Transverse colon (tissue), 4 donors: Measurements from ENCODE around the gene UNC13A. TPM values are rescaled to one million over a fixed set of nuclear protein-coding genes. Genes with fewer than 3 reads are reported as not detected.

ENCODE experiments used
- DNase-seq: peaks from one replicate; pipeline ENCODE4 v3.0.0-alpha.2; 2019
- H3K27ac ChIP-seq, 4 donors: fragments of 200-600 bp; sonication (generic); 2 replicates each; pipeline ENCODE4 v1.5.1; 2016 to 2018; ENCODE audit warnings: inconsistent platforms in 4 of 4
- H3K27me3 ChIP-seq: fragments of 200-600 bp; sonication (generic); 2 replicates; pipeline ENCODE4 v1.5.1; 2017; ENCODE audit warnings: inconsistent platforms
- H3K36me3 ChIP-seq, 4 donors: fragments of 200-600 bp; sonication (generic); 2 replicates each; pipeline ENCODE4 v1.5.1; 2017 to 2019; ENCODE audit warnings: inconsistent platforms in 4 of 4
- H3K4me1 ChIP-seq, 4 donors: fragments of 200-600 bp; sonication (generic); 2 replicates each; pipeline ENCODE4 v1.5.1; 2017 to 2020; ENCODE audit warnings: inconsistent platforms in 4 of 4
- H3K4me3 ChIP-seq, 4 donors: fragments of 200-600 bp; sonication (generic); 1 replicate in 1 of 4; 2 replicates in 3 of 4; pipeline versions ENCODE4 v1.5.1 to v1.6.1; 2017 to 2019; ENCODE audit warnings: inconsistent platforms in 4 of 4
- H3K9me3 ChIP-seq, 2 donors: fragments of 200-600 bp; sonication (generic); 2 replicates each; pipeline ENCODE4 v1.5.1; 2017 to 2019; ENCODE audit warnings: inconsistent platforms in 2 of 2
- EP300 ChIP-seq: sonication (generic); formaldehyde crosslinking; IDR thresholded peaks from one replicate; pipeline ENCODE4 v1.6.1; 2017; ENCODE audit warnings: antibody characterized with exemption, low read depth
- POLR2A ChIP-seq: fragments of 450-650 bp; IDR thresholded peaks from one replicate; pipeline ENCODE4 v1.6.1; 2016; ENCODE audit warnings: antibody characterized with exemption, mild to moderate bottlenecking, moderate library complexity
- POLR2AphosphoS5 ChIP-seq, 3 donors: sonication (generic); formaldehyde crosslinking; IDR thresholded peaks; one replicate each; pipeline ENCODE4 v1.6.1; 2016; ENCODE audit warnings: antibody characterized with exemption in 3 of 3
- WGBS, 2 donors: methylation state at CpG; one replicate each; pipeline ENCODE4 v1.1.5; 2018; ENCODE audit warnings: low coverage in 1 of 2; 5-methylcytosine and 5-hydroxymethylcytosine counted together
- in situ Hi-C, 4 donors: fragments of 200-750 bp; cut with MboI; loops; one replicate each; pipeline versions ENCODE4 v1.15.0 to v1.15.1; 2017; ENCODE audit warnings: low sequenced_read_pairs in 3 of 4, low pct_ligation_motif_present in 1 of 4, low pct_unique_long_range_greater_than_20kb in 1 of 4
- intact Hi-C: fragments of 100-400 bp; cut with DNase I; formaldehyde crosslinking; loops from one replicate; pipeline ENCODE4 v1.15.1; 2023; ENCODE audit warnings: low total_unique reads
- total RNA-seq, 4 donors: library from RNA; depleted of rRNA; stranded (reverse); fragments of >200 nt; gene quantifications; one replicate each; pipeline ENCODE4 v1.1.0, GENCODE V29; 2016
- TF ChIP-seq, protein P1 (sequence below), 5 experiments: fragments of 200-600 bp in 3 of 5; fragments of 450-650 bp in 2 of 5; sonication (generic) in 3 of 5; IDR thresholded peaks; 1 replicate in 2 of 5; 2 replicates in 3 of 5; pipeline ENCODE4 v1.5.1; 2016 to 2017; ENCODE audit warnings: antibody characterized with exemption in 5 of 5, inconsistent platforms in 3 of 5, mild to moderate bottlenecking in 2 of 5, moderate library complexity in 1 of 5

Gene UNC13A
- total RNA-seq, 4 donors from 2014 or later = under 0.01 to 1.9 (median 0.30) TPM

GRCh38 chr19:17584132-17584531, 104.0 kb downstream of the UNC13A start:
- Histone ChIP-seq H3K4me1 (peaks cover 0 to 9% (median 7%) of the 10 kb centered on the region in 4 donors), H3K36me3 (peaks cover 0 to 13% (median 3%) of the 10 kb centered on the region in 4 donors), H3K4me3 (no peak overlapping the region), H3K9me3 (no peaks in the 10 kb centered on the region), H3K27ac (no peak overlapping the region), H3K27me3 (no peaks in the 10 kb centered on the region)
- 66% methylated on average over 3 of the region's 3 CpGs; no CpG with 5 or more reads in 1 of the 2 donors for WGBS, 2 donors
- in situ Hi-C loops (no loop called here), intact Hi-C loops (no loop called here)
- TF ChIP-seq POLR2AphosphoS5 (IDR thresholded peaks at IDR 0.05) (no peak), POLR2A (no peak), EP300 (no peak)
- TF ChIP-seq, protein P1, sequence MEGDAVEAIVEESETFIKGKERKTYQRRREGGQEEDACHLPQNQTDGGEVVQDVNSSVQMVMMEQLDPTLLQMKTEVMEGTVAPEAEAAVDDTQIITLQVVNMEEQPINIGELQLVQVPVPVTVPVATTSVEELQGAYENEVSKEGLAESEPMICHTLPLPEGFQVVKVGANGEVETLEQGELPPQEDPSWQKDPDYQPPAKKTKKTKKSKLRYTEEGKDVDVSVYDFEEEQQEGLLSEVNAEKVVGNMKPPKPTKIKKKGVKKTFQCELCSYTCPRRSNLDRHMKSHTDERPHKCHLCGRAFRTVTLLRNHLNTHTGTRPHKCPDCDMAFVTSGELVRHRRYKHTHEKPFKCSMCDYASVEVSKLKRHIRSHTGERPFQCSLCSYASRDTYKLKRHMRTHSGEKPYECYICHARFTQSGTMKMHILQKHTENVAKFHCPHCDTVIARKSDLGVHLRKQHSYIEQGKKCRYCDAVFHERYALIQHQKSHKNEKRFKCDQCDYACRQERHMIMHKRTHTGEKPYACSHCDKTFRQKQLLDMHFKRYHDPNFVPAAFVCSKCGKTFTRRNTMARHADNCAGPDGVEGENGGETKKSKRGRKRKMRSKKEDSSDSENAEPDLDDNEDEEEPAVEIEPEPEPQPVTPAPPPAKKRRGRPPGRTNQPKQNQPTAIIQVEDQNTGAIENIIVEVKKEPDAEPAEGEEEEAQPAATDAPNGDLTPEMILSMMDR (IDR thresholded peaks at IDR 0.05) = no peak
- no peak for DNase-seq

GRCh38 chr19:17582613-17583012, 105.5 kb downstream of the UNC13A start:
- Histone ChIP-seq H3K4me3 (no peak overlapping the region), H3K9me3 (no peaks in the 10 kb centered on the region), H3K27me3 (no peaks in the 10 kb centered on the region), H3K36me3 (peaks cover 0 to 15% (median 7%) of the 10 kb centered on the region in 4 donors), H3K4me1 (peaks cover 0 to 9% (median 7%) of the 10 kb centered on the region in 4 donors), H3K27ac (no peak overlapping the region)
- DNase-seq = no peak
- TF ChIP-seq POLR2A (no peak), POLR2AphosphoS5 (IDR thresholded peaks at IDR 0.05) (no peak), EP300 (no peak)
- TF ChIP-seq, protein P1 (IDR thresholded peaks at IDR 0.05) = no peak
- in situ Hi-C loops = no loop called here
- intact Hi-C loops = no loop called here
- 89% methylated on average over 8 of the region's 8 CpGs; no CpG with 5 or more reads in 1 of the 2 donors for WGBS, 2 donors

GRCh38 chr19:17581211-17581874, 106.8 kb downstream of the UNC13A start:
- TF ChIP-seq, protein P1 (IDR thresholded peaks at IDR 0.05) = no peak
- TF ChIP-seq POLR2A (no peak), EP300 (no peak)
- no peak overlapping the region for H3K4me3 ChIP-seq
- H3K9me3 ChIP-seq = no peaks in the 10 kb centered on the region
- no peaks in the 10 kb centered on the region for H3K27me3 ChIP-seq
- peaks cover 0 to 15% (median 7%) of the 10 kb centered on the region in 4 donors for H3K36me3 ChIP-seq
- in situ Hi-C loops (no loop called here), intact Hi-C loops (no loop called here)
- DNase-seq = no peak
- H3K27ac ChIP-seq = no peak overlapping the region
- peaks cover 0 to 17% (median 10%) of the 10 kb centered on the region in 4 donors for H3K4me1 ChIP-seq
- WGBS, 2 donors = 88 to 100% methylated on average over 2 to 19 of the region's 19 CpGs

GRCh38 chr19:17580470-17581144, 107.5 kb downstream of the UNC13A start:
- peaks cover 0 to 18% (median 10%) of the 10 kb centered on the region in 4 donors for H3K4me1 ChIP-seq
- H3K27me3 ChIP-seq = no peaks in the 10 kb centered on the region
- intact Hi-C loops = no loop called here
- DNase-seq = no peak
- 91 to 100% methylated on average over 3 to 26 of the region's 28 CpGs for WGBS, 2 donors
- TF ChIP-seq EP300 (no peak), POLR2AphosphoS5 (IDR thresholded peaks at IDR 0.05) (no peak), POLR2A (no peak)
- TF ChIP-seq, protein P1 (IDR thresholded peaks at IDR 0.05) = no peak
- no peak overlapping the region for H3K27ac ChIP-seq
- in situ Hi-C loops = no loop called here
- H3K9me3 ChIP-seq = no peaks in the 10 kb centered on the region
- H3K4me3 ChIP-seq = no peak overlapping the region
- peaks cover 0 to 15% (median 7%) of the 10 kb centered on the region in 4 donors for H3K36me3 ChIP-seq
